ENCODE results near the gene PRKCH.

PRKCH gene

GRCh38 chr14:61362072-61362750, 40.8 kb downstream of the PRKCH start:
- no peak for DNase-seq (ENCODE audit: low read depth in 2 of 2)

- no peak for DNase-seq (ENCODE audit: low read depth in 2 of 2)
These were observed 42.9 kb downstream of the PRKCH start for GRCh38 chr14:61364243-61364642.

- DNase-seq (ENCODE audit: low read depth in 2 of 2) = no peak
These were observed 44.4 kb downstream of the PRKCH start for GRCh38 chr14:61365667-61366212.

- DNase-seq (ENCODE audit: low read depth in 2 of 2) = no peak
These were observed 46.8 kb downstream of the PRKCH start for GRCh38 chr14:61368114-61368710.

GRCh38 chr14:61368781-61369453, 47.5 kb downstream of the PRKCH start:
- DNase-seq (ENCODE audit: low read depth in 2 of 2) = no peak

- no peak for DNase-seq (ENCODE audit: low read depth in 2 of 2)
These were observed 48.1 kb downstream of the PRKCH start for GRCh38 chr14:61369454-61369810.

GRCh38 chr14:61372379-61372778, 51.0 kb downstream of the PRKCH start:
- DNase-seq (ENCODE audit: low read depth in 2 of 2) = no peak

- no peak for DNase-seq (ENCODE audit: low read depth in 2 of 2)
These were observed 51.6 kb downstream of the PRKCH start for GRCh38 chr14:61372842-61373555.

GRCh38 chr14:61374284-61374683, 52.9 kb downstream of the PRKCH start:
- no peak for DNase-seq (ENCODE audit: low read depth in 2 of 2)

GRCh38 chr14:61375218-61375617, 53.8 kb downstream of the PRKCH start:
- no peak for DNase-seq (ENCODE audit: low read depth in 2 of 2)

- DNase-seq (ENCODE audit: low read depth in 2 of 2) = no peak
These were observed 54.9 kb downstream of the PRKCH start for GRCh38 chr14:61376314-61376713.

- no peak for DNase-seq (ENCODE audit: low read depth in 2 of 2)
These were observed 56.4 kb downstream of the PRKCH start for GRCh38 chr14:61377749-61378148.

GRCh38 chr14:61379639-61380184, 58.3 kb downstream of the PRKCH start:
- no peak for DNase-seq (ENCODE audit: low read depth in 2 of 2)

GRCh38 chr14:61380984-61381383, 59.6 kb downstream of the PRKCH start:
- DNase-seq (ENCODE audit: low read depth in 2 of 2) = no peak

GRCh38 chr14:61381553-61381952, 60.2 kb downstream of the PRKCH start:
- no peak for DNase-seq (ENCODE audit: low read depth in 2 of 2)

- no peak for DNase-seq (ENCODE audit: low read depth in 2 of 2)
These were observed 61.5 kb downstream of the PRKCH start for GRCh38 chr14:61382842-61383241.

- DNase-seq (ENCODE audit: low read depth in 2 of 2) = no peak
These were observed 63.8 kb downstream of the PRKCH start for GRCh38 chr14:61385002-61385685.

GRCh38 chr14:61386173-61386772, 64.9 kb downstream of the PRKCH start:
- DNase-seq (ENCODE audit: low read depth in 2 of 2) = no peak

- no peak for DNase-seq (ENCODE audit: low read depth in 2 of 2)
These were observed 65.7 kb downstream of the PRKCH start for GRCh38 chr14:61387076-61387475.

GRCh38 chr14:61388173-61388975, 67.0 kb downstream of the PRKCH start:
- DNase-seq (ENCODE audit: low read depth in 2 of 2) = peak; percentile 19 to 26

All from fibroblast of skin of left quadriceps (primary cell).